HG03103 (cell line): ENCODE results near the gene RIT2.
"Not testable (repeated sequence)": the region's sequence is repeated elsewhere in the genome, so short reads cannot be mapped to it uniquely, and the experiment has no call there.

Source experiments
- ATAC-seq: cut with Tn5 transposase; IDR thresholded peaks from one replicate; pipeline ENCODE4 v1.9.1; 2021; ENCODE audit warnings: low read depth; ENCODE audit not compliant: unreplicated experiment

The RIT2 gene

DNA sequence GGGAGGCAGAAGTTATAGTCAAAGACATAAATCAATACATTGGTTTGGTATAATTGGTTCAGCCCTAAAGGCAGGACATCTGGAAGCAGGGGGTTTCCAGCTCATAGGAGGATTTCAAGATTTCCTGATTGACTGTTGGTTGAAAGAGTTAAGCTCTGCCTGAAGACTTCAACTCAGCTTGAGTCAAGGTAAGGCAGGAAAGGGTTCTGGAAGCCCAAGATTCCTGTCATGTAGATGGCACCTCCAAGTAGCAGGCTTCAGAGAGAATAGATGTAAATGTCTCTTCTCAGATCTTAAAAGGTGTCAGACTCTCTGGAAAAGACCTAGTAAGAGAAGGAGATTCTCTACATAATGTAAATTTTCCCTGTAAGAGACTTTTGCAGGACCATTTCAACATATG lies 335.3 kb downstream of the RIT2 start:
- ATAC-seq = no peak

DNA sequence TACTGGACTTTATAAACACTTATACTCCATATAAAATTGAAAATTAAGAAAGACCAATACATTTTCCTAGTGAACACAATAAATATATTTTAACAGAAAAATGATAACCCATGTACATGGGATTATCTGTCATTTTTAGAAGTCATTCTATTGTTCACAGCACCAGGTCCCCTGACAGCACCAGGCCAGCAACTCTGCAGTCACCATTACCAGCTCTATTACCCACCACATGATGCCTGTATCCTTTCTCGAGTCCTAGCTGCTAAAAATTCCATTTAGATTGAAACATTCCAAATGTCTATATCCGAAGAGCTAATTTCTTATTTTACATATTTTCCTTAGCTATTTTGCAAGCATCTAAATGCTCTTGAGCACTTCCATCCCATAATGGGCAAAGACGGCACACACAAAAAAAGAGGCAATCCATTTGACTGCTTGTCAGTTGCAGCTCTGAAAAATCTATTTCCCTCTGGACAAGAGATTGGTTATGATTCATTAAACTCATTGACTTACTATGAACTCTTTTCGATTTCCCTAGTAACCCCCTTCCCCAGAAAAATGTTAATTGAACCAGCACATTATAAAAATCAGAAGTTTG lies 336.9 kb downstream of the RIT2 start:
- ATAC-seq = no peak

DNA sequence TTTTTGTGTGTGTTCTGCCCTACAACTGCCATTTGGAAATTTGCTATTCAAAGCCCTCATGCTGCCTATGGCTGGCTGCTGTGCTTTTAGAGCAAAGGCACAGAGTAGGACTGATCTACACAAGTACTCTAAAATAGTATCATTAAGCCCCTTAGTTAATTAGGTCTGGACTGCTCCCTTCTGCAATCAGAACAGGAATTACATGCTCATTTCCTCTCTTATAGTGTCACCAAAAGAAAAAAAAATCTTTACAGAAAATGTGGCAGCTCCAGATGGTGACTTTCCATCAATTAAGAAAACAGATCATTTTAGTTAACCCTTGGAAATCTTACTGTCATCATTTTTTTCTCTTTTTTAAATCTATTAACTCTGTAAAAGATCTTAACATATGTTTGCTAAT lies 337.5 kb downstream of the RIT2 start:
- no peak for ATAC-seq

DNA sequence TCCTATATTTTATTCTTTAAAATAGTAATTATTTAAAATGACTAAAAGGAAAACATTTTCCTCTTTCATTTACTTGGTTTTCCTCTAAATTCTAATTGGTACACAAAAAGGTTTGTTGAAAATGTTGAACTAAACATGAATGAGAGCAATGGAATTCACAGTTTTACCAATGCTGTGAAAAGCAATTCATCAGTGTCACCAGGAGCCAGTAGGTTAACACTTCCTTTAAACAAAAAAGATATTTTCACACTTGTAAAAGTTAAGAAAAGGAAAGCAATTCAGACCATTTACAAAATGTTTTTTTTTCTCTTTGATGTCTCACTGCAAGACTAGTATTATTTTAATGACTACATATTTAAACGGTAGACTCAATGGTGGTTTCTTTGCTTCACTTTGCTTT lies 341.6 kb downstream of the RIT2 start:
- ATAC-seq = no peak

DNA sequence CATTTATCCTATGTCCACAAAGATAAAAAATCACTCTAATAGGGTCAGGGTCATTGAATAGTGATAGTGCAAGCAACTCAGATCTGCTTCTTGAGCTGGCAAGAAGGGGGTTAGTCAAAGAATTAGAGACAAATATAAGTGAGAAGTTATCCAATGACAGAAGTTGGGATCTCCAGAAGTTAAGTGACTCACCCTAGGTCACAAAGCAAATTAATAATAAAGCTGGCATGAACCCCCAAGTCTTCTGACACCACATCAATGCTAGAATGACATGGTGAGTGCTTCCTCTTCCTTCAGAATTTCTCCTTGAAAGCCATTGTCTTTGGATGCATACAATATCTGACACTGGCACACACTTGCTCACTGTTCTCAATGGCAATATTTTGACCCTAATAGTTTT lies 343.5 kb downstream of the RIT2 start:
- ATAC-seq = no peak

GRCh38 chr18:42765302-42765701 lies 350.2 kb downstream of the RIT2 start:
- ATAC-seq = no peak

DNA sequence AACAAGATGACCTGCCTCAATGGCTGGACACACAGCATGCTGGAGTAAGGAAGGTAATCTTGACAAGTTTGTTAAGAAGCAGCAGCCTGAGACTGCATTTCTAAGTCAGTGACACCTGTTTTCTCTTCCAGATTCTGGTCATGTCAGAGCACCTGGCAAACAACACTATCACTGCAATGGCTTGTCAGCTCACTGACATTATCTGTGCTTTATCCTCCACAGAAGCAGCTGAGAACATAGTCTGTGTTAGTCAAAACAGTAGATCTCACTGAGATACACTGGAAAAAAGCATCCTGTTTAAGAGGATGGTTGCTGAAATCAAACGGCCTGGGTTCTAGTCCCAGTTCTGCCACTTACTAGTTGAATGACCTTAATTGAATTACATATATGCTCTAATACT lies 355.2 kb downstream of the RIT2 start:
- no peak for ATAC-seq

- no peak for ATAC-seq
These were observed 356.6 kb downstream of the RIT2 start for GRCh38 chr18:42758852-42759251.

GRCh38 chr18:42756214-42756613 lies 359.3 kb downstream of the RIT2 start:
- ATAC-seq = no peak

- ATAC-seq = no peak
These were observed 362.6 kb downstream of the RIT2 start for GRCh38 chr18:42752916-42753315.

- no peak for ATAC-seq
These were observed 368.7 kb downstream of the RIT2 start for GRCh38 chr18:42746794-42747193.

GRCh38 chr18:42745931-42746330 lies 369.6 kb downstream of the RIT2 start:
- ATAC-seq = no peak

DNA sequence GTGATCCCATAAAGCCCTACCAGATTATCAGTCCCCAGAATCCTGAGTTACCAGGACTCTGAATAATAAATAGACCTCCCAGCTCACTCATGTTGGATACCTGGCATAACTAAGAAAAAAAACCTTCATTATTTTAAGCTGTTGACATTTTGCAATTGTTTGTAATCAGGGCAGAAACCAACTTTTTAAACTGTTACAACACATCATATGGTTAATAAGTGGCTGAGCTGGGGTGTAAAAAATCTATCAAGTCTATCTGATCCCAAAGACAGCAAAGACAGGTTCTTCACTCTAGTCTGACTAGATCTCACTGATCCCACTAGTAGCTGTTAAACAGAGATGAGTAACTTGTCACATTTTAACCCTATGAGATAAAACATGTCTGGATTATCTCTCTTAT lies 370.3 kb downstream of the RIT2 start:
- ATAC-seq = no peak

DNA sequence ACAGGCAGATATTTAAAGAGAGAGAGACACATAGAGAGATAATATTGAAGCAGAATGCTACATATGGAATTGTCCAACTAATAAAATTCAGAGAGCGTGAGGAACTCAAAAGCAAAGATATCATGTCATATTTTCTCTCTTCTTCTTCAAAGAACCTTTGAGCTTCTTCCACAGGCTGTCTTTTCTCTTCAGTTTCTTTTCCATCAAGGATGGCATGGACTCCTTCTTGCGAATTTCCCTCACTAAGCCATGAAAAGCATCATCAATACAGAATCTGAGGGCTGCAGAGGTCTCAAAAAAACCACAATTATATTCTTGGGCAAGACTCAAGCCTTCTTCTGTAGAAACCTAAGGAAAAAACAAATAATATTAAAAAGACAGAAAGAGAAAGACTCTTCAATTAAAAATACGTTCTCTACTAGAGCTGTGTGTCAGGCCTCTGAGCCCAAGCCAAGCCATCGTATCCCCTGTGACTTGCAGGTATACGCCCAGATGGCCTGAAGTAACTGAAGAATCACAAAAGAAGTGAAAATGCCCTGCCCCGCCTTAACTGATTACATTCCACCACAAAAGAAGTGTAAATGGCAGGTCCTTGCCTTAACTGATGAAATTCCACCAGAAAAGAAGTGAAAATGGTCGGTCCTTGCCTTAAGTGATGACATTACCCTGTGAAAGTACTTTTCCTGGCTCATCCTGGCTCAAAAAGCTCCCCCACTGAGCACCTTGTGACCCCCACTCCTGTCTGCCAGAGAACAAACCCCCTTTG lies 371.9 kb downstream of the RIT2 start:
- no peak for ATAC-seq

GRCh38 chr18:42742969-42743368 lies 372.5 kb downstream of the RIT2 start:
- no peak for ATAC-seq

DNA sequence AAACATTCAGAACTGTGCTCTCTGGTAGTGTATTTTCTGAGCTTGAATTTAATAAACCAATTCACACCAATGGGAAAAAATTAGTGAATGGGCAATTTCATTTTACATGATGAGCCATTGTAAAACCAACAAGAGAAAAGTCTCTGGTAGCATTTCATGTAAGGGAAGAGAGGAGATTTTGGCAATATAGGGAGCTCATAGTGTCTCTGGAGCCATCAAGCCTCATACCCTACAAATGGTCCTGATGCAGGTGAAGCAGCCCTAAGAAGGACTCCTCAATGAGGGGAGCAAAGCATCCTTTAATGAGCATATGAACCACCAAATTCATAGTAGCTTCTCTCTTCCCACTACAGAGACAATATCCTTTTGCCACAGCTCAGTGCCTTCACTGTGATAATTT lies 373.0 kb downstream of the RIT2 start:
- ATAC-seq = no peak

DNA sequence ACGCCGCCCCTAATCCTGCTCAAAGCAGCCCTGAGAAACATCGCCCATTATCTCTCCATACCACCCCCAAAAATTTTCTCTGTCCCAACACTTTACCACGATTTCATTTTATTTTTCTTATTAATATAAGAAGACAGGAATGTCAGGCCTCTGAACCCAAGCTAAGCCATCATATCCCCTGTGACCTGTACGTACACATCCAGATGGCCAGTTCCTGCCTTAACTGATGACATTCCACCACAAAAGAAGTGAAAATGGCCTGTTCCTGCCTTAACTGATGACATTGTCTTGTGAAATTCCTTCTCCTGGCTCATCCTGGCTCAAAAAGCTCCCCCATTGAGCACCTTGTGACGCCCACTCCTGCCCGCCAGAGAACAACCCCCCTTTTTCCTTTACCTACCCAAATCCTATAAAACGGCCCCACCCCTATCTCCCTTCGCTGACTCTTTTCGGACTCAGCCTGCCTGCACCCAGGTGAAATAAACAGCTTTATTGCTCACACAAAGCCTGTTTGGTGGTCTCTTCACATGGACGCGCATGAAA lies 373.6 kb downstream of the RIT2 start:
- ATAC-seq = not testable (repeated sequence)

- not testable (repeated sequence) for ATAC-seq
These were observed 374.2 kb downstream of the RIT2 start for GRCh38 chr18:42741299-42741698.

DNA sequence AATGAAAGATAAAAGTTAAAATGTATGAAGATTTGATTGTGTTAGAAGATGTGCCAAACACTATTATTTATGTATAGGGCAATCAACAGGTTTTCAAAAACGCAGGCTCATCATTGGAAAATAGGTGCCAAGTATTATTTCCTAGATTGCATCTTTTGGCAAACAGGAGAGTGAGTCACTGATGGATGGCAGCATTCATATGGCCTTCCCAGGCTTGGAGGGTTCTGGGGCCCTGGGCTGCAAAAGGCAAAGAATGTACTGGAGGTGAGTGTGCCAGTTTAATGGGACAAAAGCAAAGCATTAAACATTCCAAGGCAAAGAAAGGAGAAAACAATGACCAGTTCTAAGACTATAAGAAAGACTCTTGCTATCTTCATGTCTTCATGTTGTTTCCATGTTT lies 379.4 kb downstream of the RIT2 start:
- ATAC-seq = no peak

GRCh38 chr18:42734520-42734919 lies 381.0 kb downstream of the RIT2 start:
- no peak for ATAC-seq

DNA sequence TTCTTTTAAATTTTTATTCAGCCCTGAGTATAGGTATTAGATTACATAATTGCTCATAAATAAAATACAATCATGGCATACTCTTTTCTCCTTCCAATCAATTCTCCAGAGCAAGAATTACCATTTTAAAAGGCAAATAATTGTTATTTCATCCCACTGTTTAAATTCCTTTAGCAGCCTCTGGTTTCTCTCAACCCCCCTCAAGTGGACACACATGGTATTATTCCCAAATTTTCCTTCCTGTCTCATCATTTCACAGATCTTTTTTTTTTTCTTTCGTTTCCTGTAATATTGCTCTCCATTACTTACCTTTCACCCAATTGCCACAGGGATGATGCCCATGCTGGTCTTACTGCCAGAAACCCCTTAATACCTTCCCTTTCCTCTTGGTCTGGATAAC lies 385.2 kb downstream of the RIT2 start:
- ATAC-seq = no peak

GRCh38 chr18:42719221-42719620 lies 396.3 kb downstream of the RIT2 start:
- no peak for ATAC-seq
